IMR-90 (cell line): Measurements from ENCODE around the gene AS3MT. TPM values are rescaled to one million over a fixed set of nuclear protein-coding genes. Genes with fewer than 3 reads are reported as not detected.

Experiments used
- CTCF ChIP-seq: conservative IDR thresholded peaks from 2 replicates; pipeline ENCODE4 v1.5.1; 2012; ENCODE audit warnings: mild to moderate bottlenecking, low read depth, low read length, improper control_type of control experiment
- FOS ChIP-seq: fragments of 150-350 bp; IDR thresholded peaks from 2 replicates; pipeline ENCODE4 v1.6.1; 2016; ENCODE audit warnings: low read depth, low read length
- MAZ ChIP-seq: IDR thresholded peaks from 2 replicates; pipeline ENCODE4 v1.6.1; 2012; ENCODE audit warnings: low read depth, mild to moderate bottlenecking, low read length, improper control_type of control experiment, moderate library complexity, borderline replicate concordance
- NFE2L2 ChIP-seq: fragments of 150-350 bp; IDR thresholded peaks from 2 replicates; pipeline ENCODE4 v1.6.1; 2016; ENCODE audit warnings: low read depth, mild to moderate bottlenecking, low read length
- polyA plus RNA-seq, 3 experiments: library from polyadenylated mRNA; depleted of rRNA; stranded (reverse); fragments of >200 nt; gene quantifications; 2 replicates each; pipeline ENCODE4 v1.2.3, GENCODE V29; 2012; ENCODE audit warnings: low replicate concordance in 1 of 3
- total RNA-seq: library from RNA; depleted of rRNA; stranded (reverse); fragments of >200 nt; gene quantifications from 2 replicates; pipeline ENCODE4 v1.2.3, GENCODE V29; 2012

AS3MT gene
- total and polyA plus RNA-seq, 2 of the 4 experiments (the other 2 are of a cell fraction), result 2.7 to 3.6 TPM

- TF ChIP-seq CTCF (no peak), MAZ (peak; percentile 91), NFE2L2 (no peak), FOS (peak; percentile 26; the same call in 1 of the 2 replicates)
These were observed 48.9 kb downstream of the AS3MT start, which contains the start of gene CNNM2 (continued) for GRCh38 chr10:102917962-102918816.
